Dermis blood vessel endothelial cell (primary cell): Measurements from ENCODE around the gene AMT. TPM values are rescaled to one million over a fixed set of nuclear protein-coding genes. Genes with fewer than 3 reads are reported as not detected.
A peak's percentile ranks its signal among the peaks of the same experiment; 100 is the strongest.
"Not testable (repeated sequence)": the region's sequence is repeated elsewhere in the genome, so short reads cannot be mapped to it uniquely, and the experiment has no call there.

ENCODE experiments used
- DNase-seq: peaks from one replicate; pipeline ENCODE4 v3.0.0; 2010
- total RNA-seq: library from RNA; depleted of rRNA; stranded (reverse); fragments of >200 nt; gene quantifications from 2 replicates; pipeline ENCODE4 v1.2.3, GENCODE V29; 2014

Gene AMT
- total RNA-seq, 1 donor from 2014 or later = 0.68 TPM

DNA sequence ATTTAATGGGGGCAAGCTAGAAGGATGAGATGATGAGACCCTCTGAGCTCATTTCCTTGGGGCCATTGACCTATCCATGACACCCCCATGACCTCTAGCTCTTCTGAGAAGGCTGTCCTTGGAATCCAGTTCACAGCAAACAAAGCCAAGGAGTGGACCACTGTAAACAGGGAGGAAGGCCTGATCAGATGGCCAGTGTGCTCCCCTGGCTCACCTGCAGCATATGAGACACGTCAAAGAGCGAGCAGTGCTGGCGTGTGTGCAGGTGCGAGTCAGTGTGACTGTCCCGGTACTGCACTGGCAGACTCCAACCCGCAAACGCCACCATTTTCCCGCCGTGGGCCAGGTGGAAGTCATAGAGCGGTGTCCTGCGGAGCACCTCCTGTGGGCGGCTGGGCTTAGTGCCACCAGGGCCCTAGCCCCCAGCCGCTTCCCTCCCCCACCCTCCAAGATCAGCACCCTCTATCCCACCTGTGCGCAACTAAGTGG, 339 bp downstream of the AMT start:
- no peak for DNase-seq

DNA sequence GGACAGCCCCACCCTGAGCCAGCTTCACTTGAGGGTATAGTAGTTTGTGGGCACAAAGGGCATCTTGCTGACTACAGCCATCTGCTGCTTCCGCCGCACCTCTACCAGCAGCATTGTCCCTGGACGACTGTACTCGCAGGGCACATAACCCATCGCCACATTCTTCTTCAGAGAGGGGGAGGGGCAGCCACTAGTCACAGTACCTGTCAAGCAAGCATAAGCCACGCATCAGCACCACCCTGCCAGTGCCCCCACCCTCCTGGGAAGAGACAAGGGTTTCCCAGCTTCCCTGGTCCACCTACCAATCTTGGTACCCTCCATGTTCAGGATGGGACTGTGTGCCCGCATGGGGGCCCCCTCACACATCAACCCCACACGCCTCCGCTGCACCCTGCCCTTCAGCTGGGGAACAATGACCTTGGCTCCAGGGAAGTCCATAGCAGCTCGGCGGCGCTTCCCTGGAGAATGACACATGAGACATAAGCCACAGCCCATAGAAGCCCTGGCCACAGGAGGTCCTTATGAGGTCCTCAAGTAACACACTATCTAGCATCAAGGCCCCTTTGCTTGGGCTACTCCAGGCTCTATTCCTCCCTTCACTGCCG, 4.7 kb downstream of the AMT start:
- no peak for DNase-seq

DNA sequence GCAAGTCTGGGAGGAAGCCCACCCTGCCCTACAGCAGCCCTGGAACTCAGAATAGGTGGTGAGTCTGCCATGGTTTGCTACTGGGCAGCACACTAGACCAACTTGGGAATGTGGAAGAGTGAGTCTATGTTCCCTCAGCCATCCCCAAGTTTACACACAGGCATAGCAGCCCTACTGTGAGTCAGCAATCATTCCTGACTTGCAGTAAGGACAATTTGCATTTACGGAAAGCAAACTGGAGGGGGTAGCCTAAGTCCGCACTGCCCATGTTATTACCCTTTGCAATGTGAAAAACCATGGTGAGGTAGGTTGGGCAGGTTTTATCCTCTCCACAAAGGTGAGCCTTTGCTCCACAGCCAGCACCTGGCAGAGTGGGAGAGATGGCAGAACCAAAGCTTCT, 5.4 kb downstream of the AMT start:
- no peak for DNase-seq

DNA sequence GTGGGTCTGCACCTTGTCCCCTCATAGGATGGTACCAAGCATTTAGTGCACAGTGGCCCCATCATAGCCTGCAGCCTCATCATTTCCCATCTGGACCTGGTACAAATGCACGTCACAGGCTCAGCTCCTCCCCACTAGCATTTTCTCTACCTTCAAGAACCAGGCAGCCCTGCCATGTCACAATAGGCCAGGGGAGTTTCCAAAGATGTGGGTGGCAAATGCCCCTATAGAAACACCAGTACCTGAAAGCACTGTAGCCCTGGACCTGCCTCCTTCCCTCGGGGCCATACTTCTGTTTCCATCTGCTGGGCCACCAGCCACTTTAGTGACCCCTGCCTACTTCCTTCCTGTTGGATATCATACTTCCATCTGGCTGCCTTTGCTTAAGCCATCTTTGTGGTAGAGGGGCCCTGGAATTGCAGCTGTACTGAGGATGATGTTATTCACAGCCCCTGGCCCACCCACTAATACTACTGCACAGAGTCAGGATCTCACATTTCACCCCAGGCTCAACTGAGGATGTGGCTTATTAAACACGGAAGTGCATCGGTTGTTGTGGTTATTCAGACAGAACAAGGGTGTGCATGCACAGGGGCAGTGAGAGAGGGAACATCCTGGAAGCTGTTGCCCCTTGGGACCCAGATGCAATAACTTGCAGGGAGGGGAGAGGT, 6.2 kb downstream of the AMT start:
- no peak for DNase-seq

DNA sequence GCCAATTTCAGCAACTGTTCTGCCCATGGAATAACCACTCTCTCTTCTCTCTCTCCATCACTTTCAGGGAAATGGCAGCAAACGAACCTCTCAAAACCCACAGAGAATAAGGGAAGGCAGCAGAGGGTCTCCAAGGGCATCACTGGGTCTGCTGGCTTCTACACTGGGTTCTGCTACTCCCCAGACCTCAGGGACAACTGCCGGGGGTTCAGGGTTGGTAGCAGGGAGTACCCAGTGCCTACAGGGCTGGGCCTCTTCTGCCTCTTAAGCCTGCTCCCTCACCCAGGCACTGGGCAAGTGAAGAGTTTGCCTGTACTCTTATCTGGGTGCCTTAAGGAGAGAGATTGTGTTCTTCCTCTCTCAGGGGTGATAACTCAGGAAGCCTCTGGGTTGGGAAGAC, 7.5 kb downstream of the AMT start:
- DNase-seq = no peak

DNA sequence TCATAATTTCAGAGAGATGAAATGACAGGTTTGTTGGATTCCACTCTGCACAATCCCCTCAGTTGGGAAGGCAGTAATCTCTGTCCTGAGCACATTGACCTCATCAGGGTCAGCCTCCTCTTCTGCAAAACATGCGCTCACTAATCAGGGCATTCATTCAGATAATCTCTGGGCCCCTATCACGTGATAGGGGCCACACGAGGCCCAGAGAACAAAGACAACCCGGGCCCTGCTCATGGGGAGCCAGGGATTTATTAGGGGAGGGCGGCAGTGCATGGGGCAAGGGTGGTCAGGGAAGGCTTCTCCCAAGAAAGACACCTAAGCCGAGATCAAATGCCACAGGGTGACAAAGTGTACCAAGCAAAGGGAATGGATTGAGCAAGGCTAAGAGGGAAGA, 8.9 kb downstream of the AMT start:
- no peak for DNase-seq

DNA sequence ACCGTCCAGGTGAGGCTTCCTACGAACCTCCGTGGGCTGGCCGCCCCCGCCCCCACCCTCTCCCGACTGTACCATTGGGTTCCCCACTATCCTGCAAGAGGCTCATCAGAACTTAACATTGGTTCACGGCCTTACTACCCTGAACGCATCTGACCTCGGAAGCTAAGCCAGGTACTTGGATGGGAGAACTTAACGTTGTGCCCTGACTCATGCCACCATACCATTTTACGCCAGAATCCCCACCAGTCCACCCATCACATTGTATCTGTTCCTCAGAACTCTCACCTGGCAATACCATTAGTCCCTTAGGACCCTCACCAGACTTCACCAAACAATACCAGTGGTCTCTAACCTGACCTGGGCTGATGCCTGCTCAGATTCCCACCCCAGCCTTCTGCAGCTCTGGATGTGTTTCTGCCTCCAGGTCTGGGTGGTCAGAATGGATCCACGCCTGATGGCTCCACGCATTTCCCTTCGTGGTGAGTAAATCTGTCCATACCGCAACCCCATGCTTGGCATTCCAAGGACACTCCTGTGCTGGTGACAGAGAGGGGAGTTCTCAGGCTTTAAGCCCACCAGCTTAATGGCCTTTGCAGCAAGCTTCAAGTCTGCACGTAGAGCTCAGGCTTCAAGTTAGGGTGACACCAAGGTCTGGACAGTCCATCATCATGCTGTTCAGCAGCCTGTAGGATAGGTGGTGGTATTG, 9.5 kb downstream of the AMT start:
- no peak for DNase-seq

DNA sequence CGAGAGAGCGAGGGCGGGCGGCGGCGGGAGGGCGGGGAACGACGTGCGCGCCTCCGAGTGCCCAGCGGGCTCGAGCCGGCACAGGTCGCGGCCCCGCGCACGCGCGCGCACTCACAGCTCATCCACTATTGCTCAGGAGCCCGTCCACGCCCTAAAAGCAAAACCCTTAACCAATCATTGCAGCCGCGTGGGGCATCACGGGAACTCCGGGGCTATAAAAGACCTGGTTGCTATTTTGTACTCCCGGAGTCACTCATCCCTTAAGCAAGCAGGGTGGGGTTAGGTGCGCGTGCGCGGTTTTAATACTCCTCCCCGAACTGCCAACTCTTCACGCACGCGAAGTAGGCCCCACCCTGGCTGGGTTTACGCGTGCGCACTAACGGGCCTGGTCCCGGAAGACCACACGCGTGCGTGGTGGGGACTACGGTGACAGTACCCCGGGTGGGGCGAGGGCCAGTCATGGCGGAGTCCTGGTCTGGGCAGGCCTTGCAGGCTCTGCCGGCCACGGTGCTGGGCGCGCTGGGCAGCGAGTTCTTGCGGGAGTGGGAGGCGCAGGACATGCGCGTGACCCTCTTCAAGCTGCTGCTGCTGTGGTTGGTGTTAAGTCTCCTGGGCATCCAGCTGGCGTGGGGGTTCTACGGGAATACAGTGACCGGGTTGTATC, 10.2 kb downstream of the AMT start, which contains the start of the genes RHOA and TCTA:
Gene RHOA (minus strand): TSS at position 9 of the 664 bp plus-strand sequence. CDS start 36,387 bp downstream, outside the sequence.
Gene TCTA (plus strand): TSS at position 456 of the 664 bp plus-strand sequence. CDS start 4 bp downstream, at position 460.
- peak; percentile 100 for DNase-seq

DNA sequence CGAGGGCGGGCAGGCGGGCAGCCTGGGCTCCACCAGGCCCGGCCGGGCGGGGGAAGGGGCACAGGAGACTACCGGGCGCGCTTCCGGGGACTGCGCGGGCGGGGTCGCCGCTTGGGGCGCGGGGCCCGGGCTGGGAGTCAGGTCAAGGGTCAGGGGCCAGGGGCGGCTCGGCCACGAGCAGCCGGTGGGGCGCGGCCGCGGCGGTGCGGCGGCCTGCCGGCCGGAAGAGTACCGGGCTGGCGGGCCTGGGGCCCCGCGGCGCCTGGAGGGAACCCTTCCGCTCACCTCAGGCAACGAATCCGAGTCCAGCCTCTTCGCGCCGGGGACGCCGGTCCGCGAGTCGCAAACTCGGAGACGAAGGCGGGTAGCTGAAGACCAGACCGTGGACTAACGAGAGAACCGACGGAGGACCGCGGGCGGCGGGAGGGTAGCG, 10.7 kb downstream of the AMT start:
- DNase-seq = no peak

DNA sequence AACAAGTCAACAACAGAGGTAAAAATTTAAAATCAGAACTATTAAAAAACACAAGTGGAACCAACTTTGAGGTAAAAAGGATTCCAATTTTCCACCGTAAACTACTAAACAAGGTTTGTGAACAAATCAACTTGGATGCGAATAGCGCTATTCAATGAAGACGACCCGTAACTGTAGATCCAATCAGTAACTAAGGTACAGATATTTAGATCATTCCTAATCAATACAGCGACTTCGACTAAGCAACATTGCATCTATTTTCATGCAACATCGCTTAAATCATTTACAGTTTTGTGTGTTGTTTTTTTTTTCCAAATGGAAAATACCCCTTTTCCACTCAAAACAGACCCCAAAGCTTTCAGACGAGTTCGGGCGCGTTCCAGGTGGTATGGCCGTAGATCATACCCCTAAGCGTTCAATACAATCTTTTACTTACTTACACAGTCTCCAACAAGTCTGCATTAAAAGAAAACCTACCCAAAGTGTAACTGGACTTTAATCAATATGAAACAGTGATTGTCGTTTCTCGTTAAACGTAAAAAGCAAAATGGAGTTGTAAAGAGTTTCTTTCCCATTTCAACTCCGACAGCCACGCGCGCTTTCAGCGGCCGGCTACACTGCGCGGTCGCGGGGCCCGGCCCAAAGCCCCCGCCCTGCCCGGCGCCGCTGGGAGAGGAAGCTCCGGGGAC, 11.3 kb downstream of the AMT start:
- DNase-seq = peak; percentile 48

DNA sequence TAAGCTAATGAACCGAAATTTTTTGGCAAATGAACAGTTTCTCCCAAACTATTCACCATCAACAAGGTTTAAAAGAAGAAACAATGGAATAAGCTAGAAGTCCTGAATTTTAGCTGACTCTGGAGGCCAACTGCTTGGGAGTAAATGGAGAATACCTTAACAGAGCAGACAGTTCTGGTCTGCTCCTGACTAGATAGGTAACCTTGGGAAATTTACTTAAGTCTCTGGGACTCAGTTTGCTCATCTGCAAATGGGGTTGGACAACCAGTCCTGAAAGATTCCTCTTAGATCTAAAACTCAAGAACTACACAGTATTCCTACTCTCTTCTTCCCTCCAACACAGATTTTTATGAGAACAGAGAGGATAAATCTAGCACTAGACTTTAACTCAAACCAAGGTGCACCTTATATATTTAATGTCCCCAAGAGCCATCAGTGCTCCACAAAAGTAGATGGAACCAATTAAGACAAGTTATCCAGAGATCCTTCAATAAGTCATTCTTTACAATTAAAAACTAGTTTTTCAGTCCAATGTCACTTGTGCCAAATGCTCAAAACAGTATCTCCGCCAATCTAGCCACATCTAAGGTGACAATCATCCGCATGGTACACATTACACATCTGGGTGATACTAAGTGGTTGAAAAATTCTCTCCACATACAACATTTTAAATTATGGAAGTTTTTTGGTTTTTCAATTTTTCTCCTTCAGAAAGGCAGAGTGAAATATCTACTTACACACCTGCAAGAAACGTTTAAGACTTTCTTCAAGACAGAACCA, 12.0 kb downstream of the AMT start:
- no peak for DNase-seq

DNA sequence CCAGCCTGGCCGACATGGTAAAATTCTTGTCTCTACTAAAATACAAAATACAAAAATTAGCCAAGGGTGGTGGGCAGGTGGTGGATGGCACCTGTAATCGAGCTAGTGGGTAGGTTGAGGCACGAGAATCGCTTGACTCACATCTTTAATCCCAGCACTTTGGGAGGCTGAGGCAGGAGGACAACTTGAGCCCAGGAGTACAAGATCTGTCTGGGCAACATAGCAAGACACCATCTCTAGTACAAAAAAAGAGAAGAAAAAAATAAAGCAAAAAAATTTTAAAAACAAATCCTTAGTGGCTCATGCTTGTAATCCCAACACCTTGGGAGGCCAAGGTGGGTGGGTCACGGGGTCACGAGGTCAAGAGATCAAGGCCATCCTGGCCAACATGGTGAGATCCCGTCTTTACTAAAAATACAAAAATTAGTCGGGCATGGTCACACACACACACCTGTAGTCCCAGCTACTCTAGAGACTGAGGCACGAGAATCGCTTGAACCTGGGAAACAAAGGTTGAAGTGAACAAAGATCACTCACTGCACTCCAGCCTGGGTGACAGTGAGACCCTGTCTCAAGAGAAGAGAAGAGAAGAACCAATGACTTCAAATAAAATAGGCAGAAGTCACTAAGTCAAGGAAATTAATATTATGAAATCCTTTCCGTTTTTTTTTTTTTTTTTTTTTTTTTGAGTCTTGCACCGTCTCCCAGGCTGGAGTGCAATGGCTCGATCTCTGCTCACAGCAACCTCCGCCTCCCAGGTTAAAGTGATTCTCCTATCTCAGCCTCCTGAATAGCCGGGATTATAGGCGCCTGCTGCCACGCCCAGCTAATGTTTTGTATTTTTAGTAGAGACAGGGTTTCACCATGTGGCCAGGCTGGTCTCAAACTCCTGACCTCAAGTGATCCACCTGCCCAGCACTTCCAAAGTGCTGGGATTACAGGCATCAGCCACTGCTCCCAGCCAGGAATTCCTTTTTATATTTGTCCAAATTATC, 15.4 kb downstream of the AMT start:
- DNase-seq = no peak

DNA sequence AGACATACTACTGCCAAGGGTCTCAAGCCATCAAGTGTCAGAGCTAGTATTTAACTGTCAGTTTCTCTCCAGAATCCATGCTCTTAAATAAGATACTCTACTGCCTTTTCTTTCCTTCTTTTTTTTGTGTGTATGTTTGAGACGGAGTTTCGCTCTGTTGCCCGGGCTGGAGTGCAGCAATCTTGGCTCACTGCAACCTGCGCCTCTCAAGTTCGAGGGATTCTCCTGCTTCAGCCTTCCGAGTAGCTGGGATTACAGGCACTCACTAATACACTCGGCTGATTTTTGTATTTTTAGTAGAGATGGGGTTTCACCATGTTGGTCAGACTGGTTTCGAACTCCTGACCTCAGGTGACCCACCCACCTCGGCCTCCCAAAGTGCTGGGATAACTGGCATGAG, 16.7 kb downstream of the AMT start:
- not testable (repeated sequence) for DNase-seq

DNA sequence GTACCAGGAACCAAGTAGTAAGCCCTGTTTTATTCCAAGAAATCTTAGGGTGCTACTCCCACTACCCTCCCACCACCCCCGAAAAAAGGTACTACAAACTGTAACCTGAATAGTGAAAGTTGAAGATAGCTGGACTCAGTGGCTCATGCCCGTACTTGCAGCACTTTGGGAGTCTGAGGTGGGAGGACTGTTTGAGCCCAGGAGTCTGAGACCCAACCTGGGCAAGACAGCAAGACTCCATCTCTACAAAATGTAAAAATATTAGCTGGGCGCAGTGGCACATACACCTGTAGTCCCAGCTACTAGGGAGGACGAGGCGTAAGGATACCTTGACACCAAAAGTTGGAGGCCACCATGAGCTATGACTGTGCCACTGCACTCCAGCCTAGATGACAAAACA, 18.4 kb downstream of the AMT start:
- no peak for DNase-seq

DNA sequence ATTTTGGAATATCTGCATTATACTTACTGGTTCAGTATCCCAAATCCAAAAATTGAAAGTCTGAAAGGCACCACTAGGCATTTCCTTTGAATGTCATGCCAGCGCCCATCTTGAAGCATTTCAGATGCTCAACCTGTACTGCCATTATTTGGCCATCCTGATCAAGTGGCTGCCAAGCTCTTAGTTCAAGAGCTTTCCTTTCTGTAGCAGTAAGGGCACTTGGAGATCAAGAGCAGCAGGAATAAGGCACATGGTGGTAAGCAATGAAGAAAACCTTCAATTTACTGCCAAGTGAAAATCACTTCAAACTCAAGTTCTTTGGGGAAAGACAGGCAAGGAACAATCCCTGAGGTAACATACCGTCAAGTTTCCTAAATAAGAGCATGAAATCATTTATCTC, 20.5 kb downstream of the AMT start:
- DNase-seq = no peak

DNA sequence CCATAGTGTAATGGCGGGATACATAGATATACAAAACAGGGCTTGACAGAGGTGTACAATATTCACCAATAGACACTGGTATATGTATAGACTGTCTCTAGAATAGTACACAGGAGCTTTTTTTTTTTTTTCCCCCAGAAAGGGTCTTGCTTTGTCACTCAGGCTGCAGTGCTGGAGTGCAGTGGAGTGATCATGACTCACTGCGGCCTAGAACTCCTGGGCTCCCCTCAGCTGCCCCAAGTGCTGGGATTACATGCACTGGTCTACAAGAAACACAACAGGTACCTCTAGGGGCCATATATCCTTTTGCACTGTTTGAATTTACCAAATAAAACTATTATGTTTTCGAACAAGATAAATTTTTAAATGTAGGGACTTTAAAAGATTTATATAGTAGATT, 22.8 kb downstream of the AMT start:
- DNase-seq = peak; percentile 29

DNA sequence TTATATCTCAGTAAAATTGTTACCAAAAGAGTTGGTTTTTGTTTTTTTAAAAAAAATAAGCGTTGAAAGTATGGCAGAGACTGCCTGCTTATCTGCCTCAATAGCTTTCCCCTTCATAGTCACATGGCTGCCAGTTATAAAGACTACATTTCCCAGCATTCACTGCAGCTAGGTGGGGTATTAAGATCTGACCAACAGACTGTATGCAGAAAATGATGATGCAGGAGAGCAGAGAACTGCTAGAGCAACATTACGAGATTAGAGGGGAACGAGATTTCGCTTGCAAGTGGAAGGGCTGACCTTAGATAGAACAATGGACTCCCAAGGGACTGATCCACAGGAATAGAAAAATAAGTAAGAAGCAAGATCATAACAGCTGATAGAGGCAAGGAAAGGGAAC, 24.8 kb downstream of the AMT start:
- peak; percentile 90 for DNase-seq

DNA sequence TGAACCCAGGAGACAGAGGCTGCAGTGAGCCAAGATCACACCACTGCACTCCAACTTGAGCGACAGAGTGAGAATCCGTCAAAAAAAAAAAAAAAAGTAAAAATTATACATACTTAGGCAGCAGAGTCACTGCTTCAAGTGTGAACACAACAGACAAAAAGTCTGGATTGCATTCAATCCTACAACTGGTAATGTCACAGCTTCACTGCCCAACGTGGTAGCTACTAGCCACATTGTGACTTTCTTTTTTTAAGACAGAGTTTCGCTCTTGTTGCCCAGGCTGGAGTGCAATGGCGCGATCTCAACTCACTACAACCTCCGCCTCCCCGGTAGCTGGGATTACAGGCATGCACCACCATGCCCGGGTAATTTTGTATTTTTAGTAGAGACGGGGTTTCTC, 31.0 kb downstream of the AMT start:
- DNase-seq = not testable (repeated sequence)

DNA sequence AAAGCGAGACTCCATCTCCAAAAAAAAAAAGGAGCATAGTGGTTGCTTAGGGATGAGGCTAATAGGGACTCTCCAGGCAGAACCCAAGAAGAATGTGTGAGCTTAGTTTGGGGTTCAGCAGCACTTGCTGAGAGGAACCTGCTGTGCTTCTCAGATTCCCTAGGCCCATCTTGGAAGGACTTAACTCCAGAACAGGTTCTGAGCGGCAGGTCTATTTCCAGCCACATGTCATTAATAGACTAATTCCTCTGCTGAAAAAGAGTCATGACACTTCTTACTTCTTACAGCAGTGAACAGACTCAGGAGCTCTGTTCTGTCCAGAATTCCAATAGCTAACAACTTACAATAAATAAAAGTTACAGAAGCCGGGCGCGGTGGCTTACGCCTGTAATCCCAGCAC, 33.0 kb downstream of the AMT start:
- DNase-seq = no peak

DNA sequence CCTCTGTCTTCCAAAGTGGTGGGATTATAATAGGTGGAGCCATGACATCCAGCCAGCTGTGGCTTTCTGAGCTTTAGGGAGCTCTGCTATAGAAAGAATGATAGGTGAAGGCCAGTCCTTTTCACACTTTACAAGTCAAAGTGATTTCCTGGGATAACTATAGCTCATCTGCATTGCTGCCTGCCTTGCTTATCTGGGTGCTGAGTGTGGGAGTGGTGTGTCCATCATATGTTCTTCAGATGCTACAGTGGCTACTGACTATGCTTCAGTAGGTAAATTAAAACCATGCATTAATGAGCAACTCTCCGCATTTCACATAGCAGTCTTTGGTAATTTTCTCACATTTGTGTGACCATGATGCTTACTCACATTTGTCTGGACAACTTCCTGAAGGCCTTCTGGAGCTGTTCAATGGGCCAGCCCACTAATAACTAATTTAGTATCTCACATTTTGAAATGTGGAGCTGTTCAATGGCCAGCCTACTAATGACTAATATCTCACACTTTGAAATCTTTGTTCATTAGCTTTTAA, 33.9 kb downstream of the AMT start:
- DNase-seq = no peak
